Measurements from ENCODE around the gene SYNJ1. TPM values are rescaled to one million over a fixed set of nuclear protein-coding genes. Genes with fewer than 3 reads are reported as not detected.

SYNJ1 gene
- total and polyA plus RNA-seq, 9 of the 15 experiments (the other 6 are each of a cell fraction or from before 2014, with no cell fraction given): 2.4 to 10.6 (median 5.6) TPM

DNA sequence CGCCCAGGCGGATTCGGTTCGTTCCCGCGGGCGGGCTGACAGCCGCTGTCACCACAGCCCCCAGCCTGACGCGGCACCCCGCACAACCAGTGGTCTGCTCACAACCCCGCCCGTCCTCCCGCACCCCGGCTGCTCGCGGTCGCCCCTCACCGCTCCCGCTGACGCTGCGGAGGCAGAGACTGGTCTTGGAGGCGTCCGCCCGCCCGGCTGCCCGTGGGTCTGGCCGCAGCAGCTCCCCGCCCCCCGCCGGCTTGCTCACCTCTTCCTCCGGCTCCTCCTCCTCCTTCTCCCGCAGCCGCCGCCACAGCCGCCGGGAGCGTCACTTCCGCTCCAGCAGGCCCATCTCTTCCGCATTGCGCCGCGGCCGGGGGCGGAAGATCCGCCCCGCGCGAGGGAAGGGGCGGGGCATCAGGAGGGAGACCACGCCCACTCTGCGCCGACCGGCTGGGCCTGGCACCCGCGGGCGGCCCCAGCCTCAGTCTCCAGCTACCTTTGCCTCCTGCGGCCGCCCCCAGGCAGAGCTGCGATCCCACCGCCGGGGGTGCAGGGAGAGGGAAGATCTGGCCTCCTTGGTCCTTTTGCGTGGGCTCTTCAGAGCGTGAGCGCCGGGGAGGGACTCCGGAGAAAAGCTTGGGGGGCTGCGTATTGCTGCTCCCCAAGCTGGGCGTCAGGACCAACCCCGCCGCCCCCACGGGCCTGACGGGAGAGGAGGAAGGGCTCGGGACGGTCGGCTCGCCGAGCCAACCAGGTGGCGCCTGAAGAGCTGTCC, at the start of gene SYNJ1 (continued):
- TF ChIP-seq, protein P1, sequence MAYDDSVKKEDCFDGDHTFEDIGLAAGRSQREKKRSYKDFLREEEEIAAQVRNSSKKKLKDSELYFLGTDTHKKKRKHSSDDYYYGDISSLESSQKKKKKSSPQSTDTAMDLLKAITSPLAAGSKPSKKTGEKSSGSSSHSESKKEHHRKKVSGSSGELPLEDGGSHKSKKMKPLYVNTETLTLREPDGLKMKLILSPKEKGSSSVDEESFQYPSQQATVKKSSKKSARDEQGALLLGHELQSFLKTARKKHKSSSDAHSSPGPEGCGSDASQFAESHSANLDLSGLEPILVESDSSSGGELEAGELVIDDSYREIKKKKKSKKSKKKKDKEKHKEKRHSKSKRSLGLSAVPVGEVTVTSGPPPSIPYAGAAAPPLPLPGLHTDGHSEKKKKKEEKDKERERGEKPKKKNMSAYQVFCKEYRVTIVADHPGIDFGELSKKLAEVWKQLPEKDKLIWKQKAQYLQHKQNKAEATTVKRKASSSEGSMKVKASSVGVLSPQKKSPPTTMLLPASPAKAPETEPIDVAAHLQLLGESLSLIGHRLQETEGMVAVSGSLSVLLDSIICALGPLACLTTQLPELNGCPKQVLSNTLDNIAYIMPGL (CRISPR knock-in tag; IDR thresholded peaks at IDR 0.05): peak; percentile 77
- TF ChIP-seq, protein P2, sequence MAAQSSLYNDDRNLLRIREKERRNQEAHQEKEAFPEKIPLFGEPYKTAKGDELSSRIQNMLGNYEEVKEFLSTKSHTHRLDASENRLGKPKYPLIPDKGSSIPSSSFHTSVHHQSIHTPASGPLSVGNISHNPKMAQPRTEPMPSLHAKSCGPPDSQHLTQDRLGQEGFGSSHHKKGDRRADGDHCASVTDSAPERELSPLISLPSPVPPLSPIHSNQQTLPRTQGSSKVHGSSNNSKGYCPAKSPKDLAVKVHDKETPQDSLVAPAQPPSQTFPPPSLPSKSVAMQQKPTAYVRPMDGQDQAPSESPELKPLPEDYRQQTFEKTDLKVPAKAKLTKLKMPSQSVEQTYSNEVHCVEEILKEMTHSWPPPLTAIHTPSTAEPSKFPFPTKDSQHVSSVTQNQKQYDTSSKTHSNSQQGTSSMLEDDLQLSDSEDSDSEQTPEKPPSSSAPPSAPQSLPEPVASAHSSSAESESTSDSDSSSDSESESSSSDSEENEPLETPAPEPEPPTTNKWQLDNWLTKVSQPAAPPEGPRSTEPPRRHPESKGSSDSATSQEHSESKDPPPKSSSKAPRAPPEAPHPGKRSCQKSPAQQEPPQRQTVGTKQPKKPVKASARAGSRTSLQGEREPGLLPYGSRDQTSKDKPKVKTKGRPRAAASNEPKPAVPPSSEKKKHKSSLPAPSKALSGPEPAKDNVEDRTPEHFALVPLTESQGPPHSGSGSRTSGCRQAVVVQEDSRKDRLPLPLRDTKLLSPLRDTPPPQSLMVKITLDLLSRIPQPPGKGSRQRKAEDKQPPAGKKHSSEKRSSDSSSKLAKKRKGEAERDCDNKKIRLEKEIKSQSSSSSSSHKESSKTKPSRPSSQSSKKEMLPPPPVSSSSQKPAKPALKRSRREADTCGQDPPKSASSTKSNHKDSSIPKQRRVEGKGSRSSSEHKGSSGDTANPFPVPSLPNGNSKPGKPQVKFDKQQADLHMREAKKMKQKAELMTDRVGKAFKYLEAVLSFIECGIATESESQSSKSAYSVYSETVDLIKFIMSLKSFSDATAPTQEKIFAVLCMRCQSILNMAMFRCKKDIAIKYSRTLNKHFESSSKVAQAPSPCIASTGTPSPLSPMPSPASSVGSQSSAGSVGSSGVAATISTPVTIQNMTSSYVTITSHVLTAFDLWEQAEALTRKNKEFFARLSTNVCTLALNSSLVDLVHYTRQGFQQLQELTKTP (IDR thresholded peaks at IDR 0.05; ENCODE audit: low read depth in 1 of 2, partially characterized antibody in 2 of 2): peak in 1 of 2 experiments; percentile 98
- TF ChIP-seq ETV1 (tag; conservative IDR thresholded peaks at IDR 0.05; ENCODE audit: low read depth): peak; percentile 56
- TF ChIP-seq ATF7 (IDR thresholded peaks at IDR 0.05): peak; percentile 71; the same call in 1 of the 2 replicates
- TF ChIP-seq CAMTA2 (CRISPR knock-in tag; conservative IDR thresholded peaks at IDR 0.05): 0 out of 2 replicates have a peak, but pooled peaks have one; percentile 53
- TF ChIP-seq U2AF1 (optimal IDR thresholded peaks at IDR 0.05; ENCODE audit: low read depth, low read length): peak; percentile 69
- peak; percentile 91 for TF ChIP-seq PHF8 (IDR thresholded peaks at IDR 0.05; ENCODE audit: borderline replicate concordance, low read length)
- TF ChIP-seq ZNF263 (CRISPR knock-in tag; IDR thresholded peaks at IDR 0.05; ENCODE audit: borderline replicate concordance): peak; percentile 57; the same call in 1 of the 2 replicates
- TF ChIP-seq, protein P3, sequence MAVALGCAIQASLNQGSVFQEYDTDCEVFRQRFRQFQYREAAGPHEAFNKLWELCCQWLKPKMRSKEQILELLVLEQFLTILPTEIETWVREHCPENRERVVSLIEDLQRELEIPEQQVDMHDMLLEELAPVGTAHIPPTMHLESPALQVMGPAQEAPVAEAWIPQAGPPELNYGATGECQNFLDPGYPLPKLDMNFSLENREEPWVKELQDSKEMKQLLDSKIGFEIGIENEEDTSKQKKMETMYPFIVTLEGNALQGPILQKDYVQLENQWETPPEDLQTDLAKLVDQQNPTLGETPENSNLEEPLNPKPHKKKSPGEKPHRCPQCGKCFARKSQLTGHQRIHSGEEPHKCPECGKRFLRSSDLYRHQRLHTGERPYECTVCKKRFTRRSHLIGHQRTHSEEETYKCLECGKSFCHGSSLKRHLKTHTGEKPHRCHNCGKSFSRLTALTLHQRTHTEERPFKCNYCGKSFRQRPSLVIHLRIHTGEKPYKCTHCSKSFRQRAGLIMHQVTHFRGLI (CRISPR knock-in tag; IDR thresholded peaks at IDR 0.05): 0 out of 2 replicates have a peak, but pooled peaks have one; percentile 28
- TF ChIP-seq, protein P4, sequence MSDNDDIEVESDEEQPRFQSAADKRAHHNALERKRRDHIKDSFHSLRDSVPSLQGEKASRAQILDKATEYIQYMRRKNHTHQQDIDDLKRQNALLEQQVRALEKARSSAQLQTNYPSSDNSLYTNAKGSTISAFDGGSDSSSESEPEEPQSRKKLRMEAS (CRISPR knock-in tag; IDR thresholded peaks at IDR 0.05): peak; percentile 68; the same call in 1 of the 2 replicates
- peak; percentile 84 for TF ChIP-seq ERF (CRISPR knock-in tag; IDR thresholded peaks at IDR 0.05)
- no peak for TF ChIP-seq ZNF253 (CRISPR knock-in tag; conservative IDR thresholded peaks at IDR 0.05)
- peak; percentile 96 for TF ChIP-seq POLR2G (IDR thresholded peaks at IDR 0.05; ENCODE audit: low read depth, low read length)
- peak; percentile 54 to 65; a peak in 1 of 4 replicates for TF ChIP-seq NONO (IDR thresholded peaks at IDR 0.05; ENCODE audit: low read depth in 2 of 2, low read length in 1 of 2)
- TF ChIP-seq, protein P5, sequence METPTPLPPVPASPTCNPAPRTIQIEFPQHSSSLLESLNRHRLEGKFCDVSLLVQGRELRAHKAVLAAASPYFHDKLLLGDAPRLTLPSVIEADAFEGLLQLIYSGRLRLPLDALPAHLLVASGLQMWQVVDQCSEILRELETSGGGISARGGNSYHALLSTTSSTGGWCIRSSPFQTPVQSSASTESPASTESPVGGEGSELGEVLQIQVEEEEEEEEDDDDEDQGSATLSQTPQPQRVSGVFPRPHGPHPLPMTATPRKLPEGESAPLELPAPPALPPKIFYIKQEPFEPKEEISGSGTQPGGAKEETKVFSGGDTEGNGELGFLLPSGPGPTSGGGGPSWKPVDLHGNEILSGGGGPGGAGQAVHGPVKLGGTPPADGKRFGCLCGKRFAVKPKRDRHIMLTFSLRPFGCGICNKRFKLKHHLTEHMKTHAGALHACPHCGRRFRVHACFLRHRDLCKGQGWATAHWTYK (CRISPR knock-in tag; IDR thresholded peaks at IDR 0.05): peak; percentile 50; the same call in 1 of the 2 replicates
- TF ChIP-seq POLR2B (IDR thresholded peaks at IDR 0.05; ENCODE audit: low read depth, partially characterized antibody): peak; percentile 87
- TF ChIP-seq ELF2 (CRISPR knock-in tag; IDR thresholded peaks at IDR 0.05): peak; percentile 92
- TF ChIP-seq PHB (CRISPR knock-in tag; IDR thresholded peaks at IDR 0.05): peak; percentile 17; the same call in 1 of the 2 replicates

Data from K562 (cell line).